Activated CD8-positive, alpha-beta T cell treated with anti-CD3 and anti-CD28 coated beads for 36 hours (primary cell): ENCODE data around the gene MBLAC1. TPM values are rescaled to one million over a fixed set of nuclear protein-coding genes. Genes with fewer than 3 reads are reported as not detected.
A peak's percentile ranks its signal among the peaks of the same experiment; 100 is the strongest.

ENCODE experiments used
- ATAC-seq: fragments of 200-7000 bp; cut with Tn5 transposase; one replicate; pipeline ENCODE4 v1.10.0; 2021; ENCODE audit warnings: mild to moderate bottlenecking, moderate library complexity
- CTCF ChIA-PET: fragments of 350-600 bp; sonication (Branson Sonifier 250); formaldehyde crosslinking; loops from one replicate; lab custom pipeline; 2021; ENCODE audit warnings: antibody characterized with exemption; lab: Charles Lee
- POLR2A ChIA-PET: fragments of 350-600 bp; sonication (Branson Sonifier 250); formaldehyde crosslinking; loops from one replicate; lab custom pipeline; 2021; ENCODE audit warnings: antibody characterized with exemption; lab: Charles Lee
- DNase-seq: peaks from one replicate; pipeline ENCODE4 v3.0.0-alpha.2; 2020
- H3K27ac Mint-ChIP-seq: one replicate; pipeline ENCODE4 v1.8.0; 2021; ENCODE audit warnings: mild to moderate bottlenecking, mixed read lengths
- H3K27me3 Mint-ChIP-seq: one replicate; pipeline ENCODE4 v1.8.0; 2021; ENCODE audit warnings: mixed read lengths
- H3K36me3 Mint-ChIP-seq: one replicate; pipeline ENCODE4 v1.8.0; 2021; ENCODE audit warnings: low read depth, mixed read lengths
- H3K4me1 Mint-ChIP-seq: one replicate; pipeline ENCODE4 v1.8.0; 2021; ENCODE audit warnings: low read depth, mixed read lengths
- H3K4me3 Mint-ChIP-seq: one replicate; pipeline ENCODE4 v1.8.0; 2021; ENCODE audit warnings: mild to moderate bottlenecking, moderate library complexity, mixed read lengths
- H3K9me3 Mint-ChIP-seq: one replicate; pipeline ENCODE4 v1.8.0; 2021; ENCODE audit warnings: mixed read lengths
- intact Hi-C: fragments of 100-400 bp; cut with micrococcal nuclease; formaldehyde crosslinking; loops from one replicate; pipeline ENCODE4 v1.10.0; 2022
- total RNA-seq, 2 experiments: library from RNA; stranded (reverse); gene quantifications; one replicate each; pipeline ENCODE4 v1.2.3, GENCODE V29; 2021
- TF ChIP-seq, protein P1 (sequence below): fragments of 200-600 bp; IDR thresholded peaks from one replicate; pipeline ENCODE4 v1.8.0; 2022; ENCODE audit warnings: antibody characterized with exemption, mild to moderate bottlenecking

Gene MBLAC1
- total RNA-seq, 2 experiments from 2014 or later, result 1.9 to 2.1 TPM

- intact Hi-C loops, result loop anchor here (10.0 kb wide), 1 partner anchor 173 kb away; the partner anchor contains the start of gene TRIM4
- ATAC-seq, result peak; percentile 1
- Mint-ChIP-seq H3K4me1 (peaks cover 25% of the 10 kb centered on the region), H3K27me3 (no peaks in the 10 kb centered on the region), H3K4me3 (peak overlapping the region; percentile 95), H3K27ac (peak overlapping the region; percentile 97), H3K36me3 (peaks cover 26% of the 10 kb centered on the region), H3K9me3 (no peaks in the 10 kb centered on the region)
- no peak for DNase-seq
- TF ChIP-seq, protein P1, sequence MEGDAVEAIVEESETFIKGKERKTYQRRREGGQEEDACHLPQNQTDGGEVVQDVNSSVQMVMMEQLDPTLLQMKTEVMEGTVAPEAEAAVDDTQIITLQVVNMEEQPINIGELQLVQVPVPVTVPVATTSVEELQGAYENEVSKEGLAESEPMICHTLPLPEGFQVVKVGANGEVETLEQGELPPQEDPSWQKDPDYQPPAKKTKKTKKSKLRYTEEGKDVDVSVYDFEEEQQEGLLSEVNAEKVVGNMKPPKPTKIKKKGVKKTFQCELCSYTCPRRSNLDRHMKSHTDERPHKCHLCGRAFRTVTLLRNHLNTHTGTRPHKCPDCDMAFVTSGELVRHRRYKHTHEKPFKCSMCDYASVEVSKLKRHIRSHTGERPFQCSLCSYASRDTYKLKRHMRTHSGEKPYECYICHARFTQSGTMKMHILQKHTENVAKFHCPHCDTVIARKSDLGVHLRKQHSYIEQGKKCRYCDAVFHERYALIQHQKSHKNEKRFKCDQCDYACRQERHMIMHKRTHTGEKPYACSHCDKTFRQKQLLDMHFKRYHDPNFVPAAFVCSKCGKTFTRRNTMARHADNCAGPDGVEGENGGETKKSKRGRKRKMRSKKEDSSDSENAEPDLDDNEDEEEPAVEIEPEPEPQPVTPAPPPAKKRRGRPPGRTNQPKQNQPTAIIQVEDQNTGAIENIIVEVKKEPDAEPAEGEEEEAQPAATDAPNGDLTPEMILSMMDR, result no peak
- POLR2A ChIA-PET, result interaction anchor here (0.7 to 6.7 kb wide), 4 partner anchors 9 to 39 kb away, joined by 3 to 187 read pairs (median 6); partner anchors contain the start of genes AP4M1, MBLAC1 and MCM7
- CTCF ChIA-PET, result interaction anchor here (1.0 kb wide), 1 partner anchor 42 kb away, joined by 3 read pairs; no protein-coding TSS in a partner anchor
Observed at GRCh38 chr7:100088095-100088620, 38.6 kb upstream of the MBLAC1 start.

DNA sequence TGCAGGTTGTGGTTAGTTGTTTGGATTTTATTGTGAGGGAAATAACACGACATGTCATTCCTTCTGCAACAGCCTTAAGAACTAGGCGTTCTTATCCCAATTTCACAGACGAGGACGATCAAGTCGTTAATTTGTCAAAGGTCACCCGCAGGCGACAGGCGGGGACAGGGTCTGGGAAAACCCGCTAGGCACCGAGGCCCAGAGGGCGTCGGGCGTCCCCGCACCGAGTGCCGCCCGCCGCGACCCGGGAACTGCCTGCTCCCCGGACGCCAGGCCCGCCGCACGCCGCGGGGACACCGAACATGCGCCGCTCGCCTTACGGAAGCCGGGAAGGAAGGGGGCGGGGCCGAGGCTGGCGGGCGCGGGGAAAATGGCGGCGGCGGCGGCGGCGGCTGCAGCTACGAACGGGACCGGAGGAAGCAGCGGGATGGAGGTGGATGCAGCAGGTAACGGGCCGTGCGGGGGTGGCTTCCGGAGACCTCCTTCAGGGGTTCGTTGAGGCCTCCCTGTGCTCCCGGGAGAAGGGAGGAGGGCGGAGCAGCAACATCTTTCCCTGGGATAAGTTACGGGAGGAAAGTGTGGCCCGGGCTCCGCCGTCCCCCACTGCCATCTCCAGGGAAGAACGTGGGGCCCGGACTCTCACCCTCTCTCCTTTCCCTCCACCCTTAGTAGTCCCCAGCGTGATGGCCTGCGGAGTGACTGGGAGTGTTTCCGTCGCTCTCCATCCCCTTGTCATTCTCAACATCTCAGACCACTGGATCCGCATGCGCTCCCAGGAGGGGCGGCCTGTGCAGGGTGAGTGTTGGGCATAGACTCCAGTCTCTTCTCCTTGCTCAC, 37.9 kb upstream of the MBLAC1 start, which contains the start of gene COPS6:
COPS6 (plus strand) TSS at position 349 of the 837 bp plus-strand sequence; CDS start at position 371, 22 bp downstream.
- Mint-ChIP-seq H3K9me3 (no peaks in the 10 kb centered on the region), H3K27me3 (no peaks in the 10 kb centered on the region), H3K36me3 (peaks cover 33% of the 10 kb centered on the region), H3K4me3 (peak within 1 kb of the TSS; percentile 95), H3K4me1 (peaks cover 25% of the 10 kb centered on the region), H3K27ac (peak within 1 kb of the TSS; percentile 97)
- ATAC-seq (peak; percentile 72), DNase-seq (peak; percentile 88)
- intact Hi-C loops, result loop anchor here (10.0 kb wide), 1 partner anchor 174 kb away; the partner anchor contains the start of gene TRIM4
- CTCF ChIA-PET, result interaction anchor here (1.0 kb wide), 1 partner anchor 42 kb away, joined by 3 read pairs; no protein-coding TSS in a partner anchor
- TF ChIP-seq, protein P1, result no peak
- POLR2A ChIA-PET, result interaction anchor here (1.0 to 6.7 kb wide), 3 partner anchors 8 to 38 kb away, joined by 5 to 187 read pairs (median 7); partner anchors contain the start of genes AP4M1, MBLAC1 and MCM7

GRCh38 chr7:100089458-100090196, 37.1 kb upstream of the MBLAC1 start:
- POLR2A ChIA-PET, result interaction anchor here (0.5 to 6.7 kb wide), 9 partner anchors 8 to 183 kb away, joined by 3 to 187 read pairs (median 3); partner anchors contain the start of genes AP4M1, CNPY4 and MCM7
- TF ChIP-seq, protein P1, result no peak
- ATAC-seq (no peak), DNase-seq (peak; percentile 45)
- intact Hi-C loops, result loop anchor here (10.0 kb wide), 1 partner anchor 175 kb away; the partner anchor contains the start of gene TRIM4
- Mint-ChIP-seq H3K4me1 (peaks cover 25% of the 10 kb centered on the region), H3K4me3 (peak overlapping the region; percentile 95), H3K27ac (peak overlapping the region; percentile 97), H3K36me3 (peaks cover 37% of the 10 kb centered on the region), H3K27me3 (no peaks in the 10 kb centered on the region), H3K9me3 (no peaks in the 10 kb centered on the region)
- CTCF ChIA-PET, result interaction anchor here (0.7 to 1.8 kb wide), 4 partner anchors 11 to 176 kb away, joined by 3 to 10 read pairs (median 3); partner anchors contain the start of genes AP4M1 and MCM7

- peak overlapping the region; percentile 20 for H3K4me3 Mint-ChIP-seq
- H3K9me3 Mint-ChIP-seq, result no peaks in the 10 kb centered on the region
- ChIA-PET POLR2A (interaction anchor here (0.5 to 6.7 kb wide), 10 partner anchors 9 to 482 kb away, joined by 3 to 187 read pairs (median 4); partner anchors contain the start of genes AP4M1, CNPY4, MBLAC1 and MCM7), CTCF (interaction anchor here (1.1 to 1.8 kb wide), 2 partner anchors 9 to 177 kb away, joined by 3 to 10 read pairs; partner anchors contain the start of genes AP4M1 and MCM7)
- TF ChIP-seq, protein P1, result no peak
- ATAC-seq (no peak), DNase-seq (no peak)
- H3K36me3 Mint-ChIP-seq, result peaks cover 46% of the 10 kb centered on the region
- intact Hi-C loops, result no loop called here
- peaks cover 33% of the 10 kb centered on the region for H3K4me1 Mint-ChIP-seq
- H3K27me3 Mint-ChIP-seq, result no peaks in the 10 kb centered on the region
- peak overlapping the region; percentile 97 for H3K27ac Mint-ChIP-seq
Observed at GRCh38 chr7:100090527-100091410, 36.0 kb upstream of the MBLAC1 start.
